Measurements from ENCODE around the gene THEM4.

GRCh38 chr1:151846062-151846568 lies 63.2 kb downstream of the THEM4 start:
- TF ChIP-seq CTCF (IDR thresholded peaks at IDR 0.05) (no peak), POLR2A (IDR thresholded peaks at IDR 0.05) (no peak)

All from lower leg skin (tissue), 3 donors.